ENCODE measurements around the gene SPTLC1.

The SPTLC1 gene

GRCh38 chr9:92047500-92047899, 67.7 kb downstream of the SPTLC1 start:
- Histone ChIP-seq H3K36me3 (ENCODE audit: control insufficient read depth, insufficient read depth, low read length) (peaks cover 13% of the 10 kb centered on the region), H3K27me3 (replicated peaks; ENCODE audit: control insufficient read depth, insufficient read depth, low read length) (no peaks in the 10 kb centered on the region), H3K4me3 (replicated peaks; ENCODE audit: low read depth, low read length) (no peak overlapping the region)
- TF ChIP-seq CTCF (IDR thresholded peaks at IDR 0.05; ENCODE audit: insufficient read depth, low read length, poor library complexity, severe bottlenecking): no peak
- no peak for DNase-seq (ENCODE audit: extremely low read depth, insufficient read length)

DNA sequence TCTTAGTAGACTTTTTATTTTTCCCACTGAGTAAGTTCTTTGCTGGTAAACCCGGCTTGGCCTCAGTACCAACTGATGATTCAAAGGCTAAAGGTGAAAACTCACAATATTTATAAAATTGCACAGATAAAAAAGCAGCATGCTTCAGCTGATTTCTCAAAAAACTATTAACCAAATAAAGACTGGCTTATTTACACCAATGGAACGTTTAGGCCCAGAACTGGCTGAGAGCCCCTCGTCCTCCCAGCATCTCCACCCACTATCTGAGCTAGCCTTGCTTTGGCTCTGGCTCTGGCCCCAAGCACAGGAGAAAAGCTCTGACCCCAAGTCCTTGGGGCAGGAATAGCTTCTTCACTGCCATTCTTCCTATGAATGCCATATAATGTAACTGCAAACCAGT, 68.5 kb downstream of the SPTLC1 start:
- H3K27me3 ChIP-seq (replicated peaks; ENCODE audit: control insufficient read depth, insufficient read depth, low read length): no peaks in the 10 kb centered on the region
- H3K4me3 ChIP-seq (replicated peaks; ENCODE audit: low read depth, low read length): no peak overlapping the region
- H3K36me3 ChIP-seq (ENCODE audit: control insufficient read depth, insufficient read depth, low read length): peaks cover 16% of the 10 kb centered on the region
- no peak for DNase-seq (ENCODE audit: extremely low read depth, insufficient read length)
- TF ChIP-seq CTCF (IDR thresholded peaks at IDR 0.05; ENCODE audit: insufficient read depth, low read length, poor library complexity, severe bottlenecking): no peak

DNA sequence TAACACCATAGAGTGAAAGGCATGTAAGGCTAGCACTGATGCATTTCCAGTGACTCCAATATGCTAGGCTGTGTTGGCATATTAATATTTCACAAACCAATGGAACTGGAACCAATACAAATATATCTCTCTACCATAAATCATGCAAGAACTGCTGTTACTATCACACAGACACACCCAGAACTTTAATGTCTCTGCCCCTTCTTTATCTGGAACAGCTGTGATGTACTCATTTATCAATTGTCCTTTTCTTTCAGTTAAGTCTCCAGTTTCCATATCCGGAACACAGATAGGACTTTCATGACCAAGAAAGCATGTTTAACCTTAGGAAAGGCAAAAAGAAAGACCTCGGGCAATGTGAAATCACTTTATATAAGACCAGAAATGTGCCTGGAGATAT, 70.3 kb downstream of the SPTLC1 start:
- Histone ChIP-seq H3K27me3 (replicated peaks; ENCODE audit: control insufficient read depth, insufficient read depth, low read length) (no peaks in the 10 kb centered on the region), H3K4me3 (replicated peaks; ENCODE audit: low read depth, low read length) (no peak overlapping the region), H3K36me3 (ENCODE audit: control insufficient read depth, insufficient read depth, low read length) (peaks cover 16% of the 10 kb centered on the region)
- no peak for TF ChIP-seq CTCF (IDR thresholded peaks at IDR 0.05; ENCODE audit: insufficient read depth, low read length, poor library complexity, severe bottlenecking)
- no peak for DNase-seq (ENCODE audit: extremely low read depth, insufficient read length)

- H3K4me3 ChIP-seq (replicated peaks; ENCODE audit: low read depth, low read length): no peak overlapping the region
- H3K36me3 ChIP-seq (ENCODE audit: control insufficient read depth, insufficient read depth, low read length): peaks cover 14% of the 10 kb centered on the region
- DNase-seq (ENCODE audit: extremely low read depth, insufficient read length): no peak
- TF ChIP-seq CTCF (IDR thresholded peaks at IDR 0.05; ENCODE audit: insufficient read depth, low read length, poor library complexity, severe bottlenecking): no peak
- H3K27me3 ChIP-seq (replicated peaks; ENCODE audit: control insufficient read depth, insufficient read depth, low read length): no peaks in the 10 kb centered on the region
Observed at GRCh38 chr9:92043002-92043401, 72.2 kb downstream of the SPTLC1 start.

DNA sequence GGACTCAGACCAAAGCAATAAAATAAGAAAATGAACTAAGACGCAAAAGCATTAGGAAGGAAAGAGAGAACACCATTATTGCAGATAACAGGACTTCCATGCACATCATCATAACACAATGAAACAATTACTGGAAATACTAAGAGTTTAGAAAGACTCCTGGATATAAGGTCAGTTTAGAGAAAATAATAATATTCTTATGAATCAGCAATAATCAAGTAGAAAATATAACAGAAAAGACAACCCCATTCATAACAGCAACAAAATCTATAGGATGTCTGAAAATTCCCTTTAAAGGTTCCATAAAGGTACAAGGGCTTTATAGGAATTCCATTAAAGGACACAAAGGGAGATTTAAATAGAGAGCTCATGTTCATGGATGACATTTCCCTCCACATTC, 73.0 kb downstream of the SPTLC1 start:
- no peak for TF ChIP-seq CTCF (IDR thresholded peaks at IDR 0.05; ENCODE audit: insufficient read depth, low read length, poor library complexity, severe bottlenecking)
- DNase-seq (ENCODE audit: extremely low read depth, insufficient read length): no peak
- Histone ChIP-seq H3K36me3 (ENCODE audit: control insufficient read depth, insufficient read depth, low read length) (peaks cover 14% of the 10 kb centered on the region), H3K4me3 (replicated peaks; ENCODE audit: low read depth, low read length) (no peak overlapping the region), H3K27me3 (replicated peaks; ENCODE audit: control insufficient read depth, insufficient read depth, low read length) (no peaks in the 10 kb centered on the region)

DNA sequence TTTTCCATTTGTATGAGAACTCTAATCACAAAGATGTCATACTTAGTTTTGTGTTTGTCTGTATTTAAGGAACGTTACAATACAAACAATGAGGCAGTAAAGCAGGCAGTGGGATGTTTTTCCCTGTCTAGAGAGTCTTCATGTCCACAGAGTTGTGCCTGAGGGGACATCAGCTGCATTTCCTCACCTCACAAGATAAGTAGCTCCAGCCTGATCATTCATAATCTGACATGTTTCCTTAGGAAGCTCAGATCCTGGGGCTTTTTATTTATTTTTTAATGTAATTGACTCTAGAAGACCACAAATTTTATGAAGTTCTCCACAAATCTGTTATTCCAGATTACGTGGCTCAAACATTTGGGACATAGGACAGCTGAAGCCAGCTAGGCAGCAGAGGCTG, 78.5 kb downstream of the SPTLC1 start:
- no peak for DNase-seq (ENCODE audit: extremely low read depth, insufficient read length)
- Histone ChIP-seq H3K27me3 (replicated peaks; ENCODE audit: control insufficient read depth, insufficient read depth, low read length) (no peaks in the 10 kb centered on the region), H3K4me3 (replicated peaks; ENCODE audit: low read depth, low read length) (no peak overlapping the region), H3K36me3 (ENCODE audit: control insufficient read depth, insufficient read depth, low read length) (peaks cover 16% of the 10 kb centered on the region)
- TF ChIP-seq CTCF (IDR thresholded peaks at IDR 0.05; ENCODE audit: insufficient read depth, low read length, poor library complexity, severe bottlenecking): no peak

All from GM06990 (cell line).